Esophagus squamous epithelium (tissue), 4 donors: Measurements from ENCODE around the gene HECW1.

Source experiments
- POLR2A ChIP-seq, 4 donors: fragments of 450-650 bp; IDR thresholded peaks; one replicate each; pipeline ENCODE4 v1.6.1; 2017; ENCODE audit warnings: antibody characterized with exemption in 4 of 4, mild to moderate bottlenecking in 4 of 4, moderate library complexity in 3 of 4
- TF ChIP-seq, protein P1 (sequence below), 6 experiments: fragments of 450-650 bp in 4 of 6; fragments of 200-600 bp in 2 of 6; sonication (generic) in 2 of 6; IDR thresholded peaks; one replicate each; pipeline ENCODE4 v1.5.1; 2016 to 2019; ENCODE audit warnings: antibody characterized with exemption in 6 of 6, mild to moderate bottlenecking in 4 of 6, moderate library complexity in 4 of 6

DNA sequence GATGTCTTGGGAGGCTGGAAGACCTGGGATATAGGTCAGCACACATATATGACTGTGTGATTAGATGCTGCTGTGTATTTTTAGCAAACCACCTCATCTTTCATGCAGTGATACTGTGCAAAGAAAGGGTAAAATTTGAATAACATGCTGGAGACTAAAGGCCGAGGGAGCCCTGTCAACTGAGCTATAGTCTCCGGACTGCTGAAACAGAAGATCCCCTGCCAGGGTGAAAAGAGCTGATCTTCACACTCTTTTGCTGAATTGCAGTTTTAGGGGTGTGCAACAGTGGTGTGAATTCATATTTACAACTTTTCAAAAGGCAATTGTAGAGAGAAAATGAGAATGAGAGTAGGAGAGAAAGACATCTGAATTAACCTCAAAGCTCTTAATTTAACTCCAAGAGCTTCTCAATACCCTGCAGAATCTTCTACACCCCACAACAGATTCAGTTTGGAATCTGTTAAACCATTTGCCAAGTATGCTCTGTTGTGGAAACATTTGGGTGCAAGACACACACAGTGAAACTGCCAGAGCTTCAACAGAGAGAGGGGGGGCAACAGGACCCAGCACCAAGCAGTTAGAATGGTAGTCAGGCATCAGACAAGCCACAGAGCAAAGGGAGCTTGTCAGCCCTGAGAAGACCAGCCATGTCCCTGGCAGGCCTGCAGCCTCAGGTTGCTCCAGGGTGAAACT lies 280.3 kb downstream of the HECW1 start:
- TF ChIP-seq, protein P1, sequence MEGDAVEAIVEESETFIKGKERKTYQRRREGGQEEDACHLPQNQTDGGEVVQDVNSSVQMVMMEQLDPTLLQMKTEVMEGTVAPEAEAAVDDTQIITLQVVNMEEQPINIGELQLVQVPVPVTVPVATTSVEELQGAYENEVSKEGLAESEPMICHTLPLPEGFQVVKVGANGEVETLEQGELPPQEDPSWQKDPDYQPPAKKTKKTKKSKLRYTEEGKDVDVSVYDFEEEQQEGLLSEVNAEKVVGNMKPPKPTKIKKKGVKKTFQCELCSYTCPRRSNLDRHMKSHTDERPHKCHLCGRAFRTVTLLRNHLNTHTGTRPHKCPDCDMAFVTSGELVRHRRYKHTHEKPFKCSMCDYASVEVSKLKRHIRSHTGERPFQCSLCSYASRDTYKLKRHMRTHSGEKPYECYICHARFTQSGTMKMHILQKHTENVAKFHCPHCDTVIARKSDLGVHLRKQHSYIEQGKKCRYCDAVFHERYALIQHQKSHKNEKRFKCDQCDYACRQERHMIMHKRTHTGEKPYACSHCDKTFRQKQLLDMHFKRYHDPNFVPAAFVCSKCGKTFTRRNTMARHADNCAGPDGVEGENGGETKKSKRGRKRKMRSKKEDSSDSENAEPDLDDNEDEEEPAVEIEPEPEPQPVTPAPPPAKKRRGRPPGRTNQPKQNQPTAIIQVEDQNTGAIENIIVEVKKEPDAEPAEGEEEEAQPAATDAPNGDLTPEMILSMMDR (IDR thresholded peaks at IDR 0.05), result no peak
- no peak for TF ChIP-seq POLR2A (IDR thresholded peaks at IDR 0.05)
